GM18858 (cell line): ENCODE measurements around the gene WNT11.

ENCODE experiments used
- ATAC-seq: cut with Tn5 transposase; IDR thresholded peaks from one replicate; pipeline ENCODE4 v1.9.1; 2021; ENCODE audit not compliant: unreplicated experiment

The WNT11 gene

GRCh38 chr11:76158394-76159302 lies 47.7 kb downstream of the WNT11 start:
- ATAC-seq: no peak

- ATAC-seq: no peak
Observed at GRCh38 chr11:76157891-76158290, 48.4 kb downstream of the WNT11 start.

GRCh38 chr11:76156971-76157427 lies 49.3 kb downstream of the WNT11 start:
- ATAC-seq: no peak

- ATAC-seq: no peak
Observed at GRCh38 chr11:76155500-76156227, 50.6 kb downstream of the WNT11 start.

GRCh38 chr11:76153571-76153923 lies 52.8 kb downstream of the WNT11 start:
- no peak for ATAC-seq

GRCh38 chr11:76152741-76153570 lies 53.3 kb downstream of the WNT11 start:
- no peak for ATAC-seq

GRCh38 chr11:76152086-76152681 lies 54.1 kb downstream of the WNT11 start:
- ATAC-seq: peak; percentile 63

- ATAC-seq: no peak
Observed at GRCh38 chr11:76151556-76152085, 54.7 kb downstream of the WNT11 start.

GRCh38 chr11:76150141-76150540 lies 56.2 kb downstream of the WNT11 start:
- ATAC-seq: no peak

- ATAC-seq: no peak
Observed at GRCh38 chr11:76149713-76150112, 56.6 kb downstream of the WNT11 start.

GRCh38 chr11:76148941-76149613 lies 57.2 kb downstream of the WNT11 start:
- ATAC-seq: no peak

GRCh38 chr11:76148231-76148630 lies 58.1 kb downstream of the WNT11 start:
- no peak for ATAC-seq

- no peak for ATAC-seq
Observed at GRCh38 chr11:76147106-76147740, 59.1 kb downstream of the WNT11 start.

GRCh38 chr11:76143274-76143673 lies 63.0 kb downstream of the WNT11 start:
- ATAC-seq: no peak

GRCh38 chr11:76141901-76142588 lies 64.3 kb downstream of the WNT11 start:
- no peak for ATAC-seq

- ATAC-seq: no peak
Observed at GRCh38 chr11:76140912-76141574, 65.3 kb downstream of the WNT11 start.

GRCh38 chr11:76139314-76139713 lies 67.0 kb downstream of the WNT11 start:
- no peak for ATAC-seq
